ENCODE data around the gene STXBP4. TPM values are rescaled to one million over a fixed set of nuclear protein-coding genes. Genes with fewer than 3 reads are reported as not detected.

The STXBP4 gene
- total RNA-seq, 4 donors from 2014 or later, result 7.3 to 35.0 (median 18.0) TPM

DNA sequence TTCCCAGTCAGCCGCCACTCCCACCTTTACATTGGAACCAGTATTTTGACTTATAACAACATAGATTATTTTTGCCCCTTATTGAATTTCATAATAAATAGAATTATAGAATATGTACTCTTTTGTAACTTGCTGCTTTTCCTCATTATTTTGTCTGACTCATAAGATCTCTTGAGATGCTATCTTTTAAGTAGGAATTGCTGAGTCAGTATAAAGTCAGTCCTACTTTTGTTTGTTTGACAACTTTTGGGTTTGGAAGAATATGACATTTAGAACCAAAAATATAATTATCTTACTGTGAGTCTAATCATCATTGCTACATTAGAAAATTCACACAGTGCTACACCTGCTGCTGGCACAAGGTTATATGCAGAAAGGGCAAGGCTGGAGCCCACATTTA, 69.7 kb downstream of the STXBP4 start:
- TF ChIP-seq CTCF (IDR thresholded peaks at IDR 0.05; ENCODE audit: low read depth), result no peak

- TF ChIP-seq CTCF (IDR thresholded peaks at IDR 0.05; ENCODE audit: low read depth), result no peak
These were observed 72.0 kb downstream of the STXBP4 start for GRCh38 chr17:55040611-55041010.

DNA sequence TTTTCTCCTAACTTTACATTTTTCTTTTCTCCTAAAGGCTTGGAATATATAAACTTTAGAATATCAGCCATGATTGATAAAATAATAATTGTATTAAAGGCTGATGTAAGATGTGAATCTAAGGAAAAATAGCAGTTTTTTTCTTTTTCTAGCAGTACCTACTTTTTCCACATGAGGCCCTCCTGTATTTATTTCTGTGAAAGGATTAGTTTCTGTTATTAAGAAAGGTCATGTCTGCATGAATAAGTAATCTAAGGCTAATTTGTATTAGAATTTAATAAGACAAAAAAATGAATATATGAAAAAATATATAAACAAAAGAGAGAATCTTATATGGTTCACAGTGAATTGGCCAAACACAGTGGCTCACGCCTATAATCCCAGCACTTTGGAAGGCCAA, 85.3 kb downstream of the STXBP4 start:
- TF ChIP-seq CTCF (IDR thresholded peaks at IDR 0.05; ENCODE audit: low read depth), result no peak

GRCh38 chr17:55054429-55054828, 85.9 kb downstream of the STXBP4 start:
- no peak for TF ChIP-seq CTCF (IDR thresholded peaks at IDR 0.05; ENCODE audit: low read depth)

DNA sequence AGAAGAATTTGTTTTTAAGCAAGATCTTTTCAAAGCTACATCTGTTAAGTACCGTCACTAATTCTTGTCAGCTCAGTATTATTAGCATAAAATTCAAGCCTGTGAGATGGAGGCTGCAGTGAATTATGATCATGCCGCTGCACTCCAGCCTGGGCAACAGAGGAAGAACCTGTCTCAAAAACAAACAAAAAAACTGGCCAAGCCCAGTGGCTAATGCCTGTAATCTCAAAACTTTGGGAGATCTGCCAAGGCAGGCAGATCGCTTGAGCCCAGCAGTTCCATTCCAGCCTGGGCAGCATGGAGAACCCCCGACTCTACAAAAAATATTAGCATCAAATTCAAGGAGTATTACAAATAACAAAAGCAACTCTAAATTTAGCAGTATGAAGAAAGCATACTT, 88.0 kb downstream of the STXBP4 start:
- TF ChIP-seq CTCF (IDR thresholded peaks at IDR 0.05; ENCODE audit: low read depth), result no peak

DNA sequence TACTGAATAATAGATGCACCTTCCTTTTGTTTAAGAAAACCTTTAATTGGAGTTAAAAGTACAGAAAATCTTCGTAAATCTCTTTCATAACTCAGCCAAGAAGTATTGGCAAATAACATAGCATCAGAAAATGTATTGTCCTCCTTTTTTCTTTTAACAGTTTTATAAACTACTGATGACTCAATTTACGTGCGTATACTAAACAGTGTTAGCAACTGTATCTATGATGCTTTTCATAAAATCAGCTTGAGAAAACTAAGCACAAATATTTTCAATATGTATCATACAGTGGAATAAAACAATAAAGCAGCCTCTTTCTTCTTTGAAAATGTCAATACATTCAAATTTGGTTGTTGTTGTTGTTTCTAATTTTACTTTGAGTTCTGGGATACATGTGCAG, 88.6 kb downstream of the STXBP4 start:
- TF ChIP-seq CTCF (IDR thresholded peaks at IDR 0.05; ENCODE audit: low read depth), result no peak

DNA sequence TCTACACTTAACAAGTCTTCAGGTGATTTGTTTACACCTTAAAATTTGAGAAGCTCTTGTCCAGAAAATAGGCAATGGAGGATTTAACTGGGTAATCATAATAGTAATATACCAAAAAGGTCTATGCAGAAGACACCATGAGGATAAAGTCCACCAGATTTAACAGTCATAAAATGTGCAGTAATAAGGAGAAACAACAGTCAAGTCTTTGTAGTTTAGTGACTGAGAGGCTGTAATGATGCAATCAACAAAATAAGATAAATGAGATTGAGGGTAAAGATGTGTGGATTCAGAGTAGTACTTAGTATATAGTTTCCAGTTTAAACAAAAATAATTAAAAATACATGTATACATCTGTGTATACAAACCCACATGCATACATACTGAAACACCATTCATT, 91.2 kb downstream of the STXBP4 start:
- TF ChIP-seq CTCF (IDR thresholded peaks at IDR 0.05; ENCODE audit: low read depth), result no peak

All from subcutaneous adipose tissue (tissue), 4 donors.